Right lobe of liver (tissue), 6 donors: ENCODE results near the gene FGF9. TPM values are rescaled to one million over a fixed set of nuclear protein-coding genes. Genes with fewer than 3 reads are reported as not detected.

Source experiments
- ATAC-seq, 4 donors: fragments of 200-7000 bp; cut with Tn5 transposase; one replicate each; pipeline ENCODE4 v1.9.1; 2020; ENCODE audit warnings: mild to moderate bottlenecking in 4 of 4, moderate library complexity in 4 of 4
- DNase-seq, 3 donors: peaks; one replicate each; pipeline ENCODE4 v3.0.0-alpha.2; 2020
- H3K27ac ChIP-seq, 3 donors: fragments of 200-600 bp; one replicate each; pipeline ENCODE4 v1.8.0; 2022
- H3K27me3 ChIP-seq, 2 donors: fragments of 200-600 bp; one replicate each; pipeline ENCODE4 v1.8.0; 2022
- H3K36me3 ChIP-seq, 4 donors: fragments of 200-600 bp; sonication (generic) in 1 of 4; one replicate each; pipeline versions ENCODE4 v1.5.1 to v1.8.0; 2017 to 2022; ENCODE audit warnings: control low read depth in 1 of 4
- H3K4me1 ChIP-seq, 4 donors: fragments of 200-600 bp; sonication (generic) in 1 of 4; one replicate each; pipeline versions ENCODE4 v1.5.1 to v1.8.0; 2017 to 2022; ENCODE audit warnings: control low read depth in 1 of 4
- H3K4me3 ChIP-seq, 3 donors: fragments of 200-600 bp; one replicate each; pipeline ENCODE4 v1.8.0; 2022
- H3K9me3 ChIP-seq, 4 donors: fragments of 200-600 bp; sonication (generic) in 1 of 4; one replicate each; pipeline versions ENCODE4 v1.5.1 to v1.8.0; 2017 to 2022; ENCODE audit warnings: control low read depth in 1 of 4
- CTCF ChIP-seq, 4 donors: fragments of 200-600 bp in 3 of 4; fragments of 450-650 bp in 1 of 4; IDR thresholded peaks; one replicate each; pipeline versions ENCODE4 v1.5.1 to v1.8.0; 2016 to 2022; ENCODE audit warnings: antibody characterized with exemption in 4 of 4, mild to moderate bottlenecking in 2 of 4
- POLR2A ChIP-seq: fragments of 450-650 bp; IDR thresholded peaks from one replicate; pipeline ENCODE4 v1.6.1; 2017; ENCODE audit warnings: antibody characterized with exemption, mild to moderate bottlenecking
- WGBS: methylation state at CpG from one replicate; pipeline ENCODE4 v1.1.6; 2018; ENCODE audit warnings: low coverage, low lambda C conversion rate; ENCODE audit not compliant: insufficient coverage; ENCODE audit errors: missing lambda C conversion rate; 5-methylcytosine and 5-hydroxymethylcytosine counted together
- intact Hi-C, 2 donors: fragments of 100-400 bp; cut with DNase I; formaldehyde crosslinking; loops; one replicate each; pipeline versions ENCODE4 v1.11.2 to v1.14.1; 2022
- total RNA-seq, 6 experiments: library from RNA; depleted of rRNA in 2 of 6; stranded (reverse); fragments of >200 nt in 2 of 6; fragmentation: NEBNext Ultra II Directional in 3 of 6; extraction: Animal tissue kit (Norgen Biotek cat#: 25700) in 3 of 6; gene quantifications; one replicate each; pipeline versions ENCODE4 v1.1.0 to v1.2.4, GENCODE V29; 2016 to 2023
- donor health status: DM: no; HTN: yes; CAD: no.
- donor health status: DM: no; HTN: no; CAD: no.
- donor health status: DM: no; HTN: no; CAD: no.
- donor health status: DM: no; HTN: yes; CAD: no.
- donor health status: DM: no; HTN: yes; CAD: no.

The FGF9 gene
- total RNA-seq, 6 experiments from 2014 or later: not detected

- peaks cover 0 to 9% (median 4%) of the 10 kb centered on the region in 4 donors for H3K4me1 ChIP-seq
- WGBS: 33% methylated on average over 1 of the region's 1 CpG
- TF ChIP-seq POLR2A: no peak
- no peak for TF ChIP-seq CTCF (IDR thresholded peaks at IDR 0.05)
- no peaks in the 10 kb centered on the region for H3K9me3 ChIP-seq
- no peaks in the 10 kb centered on the region for H3K36me3 ChIP-seq
- DNase-seq: no peak
- ATAC-seq: no peak
- intact Hi-C loops: no loop called here
- H3K4me3 ChIP-seq: no peak overlapping the region
- no peaks in the 10 kb centered on the region for H3K27me3 ChIP-seq
- H3K27ac ChIP-seq: no peak overlapping the region
Observed at GRCh38 chr13:21748166-21748565, 77.3 kb downstream of the FGF9 start.

- no peak for TF ChIP-seq POLR2A
- no peak for TF ChIP-seq CTCF (IDR thresholded peaks at IDR 0.05)
- ATAC-seq (no peak), DNase-seq (no peak)
- intact Hi-C loops: no loop called here
- peaks cover 0 to 14% (median 4%) of the 10 kb centered on the region in 4 donors for H3K4me1 ChIP-seq
- H3K36me3 ChIP-seq: no peaks in the 10 kb centered on the region
- H3K9me3 ChIP-seq: no peaks in the 10 kb centered on the region
- no peak overlapping the region for H3K27ac ChIP-seq
- H3K27me3 ChIP-seq: no peaks in the 10 kb centered on the region
- no peak overlapping the region for H3K4me3 ChIP-seq
- WGBS: 88% methylated on average over 1 of the region's 1 CpG
Observed at GRCh38 chr13:21749410-21749809, 78.5 kb downstream of the FGF9 start.

- H3K27ac ChIP-seq: no peak overlapping the region
- TF ChIP-seq CTCF (IDR thresholded peaks at IDR 0.05): no peak
- TF ChIP-seq POLR2A: no peak
- peak in 3 of 4 donors; percentile 57 to 66 (median 59) for ATAC-seq
- WGBS: 13% methylated on average over 1 of the region's 1 CpG
- intact Hi-C loops: no loop called here
- H3K4me3 ChIP-seq: no peak overlapping the region
- no peaks in the 10 kb centered on the region for H3K9me3 ChIP-seq
- H3K36me3 ChIP-seq: no peaks in the 10 kb centered on the region
- peaks cover 0 to 14% (median 4%) of the 10 kb centered on the region in 4 donors for H3K4me1 ChIP-seq
- DNase-seq: no peak
- no peaks in the 10 kb centered on the region for H3K27me3 ChIP-seq
Observed at GRCh38 chr13:21752501-21752900, 81.6 kb downstream of the FGF9 start.

- WGBS: 10% methylated on average over 6 of the region's 6 CpGs
- no peak for TF ChIP-seq CTCF (IDR thresholded peaks at IDR 0.05)
- TF ChIP-seq POLR2A: no peak
- ATAC-seq: peak; percentile 73 to 91 (median 83)
- Histone ChIP-seq H3K27me3 (no peaks in the 10 kb centered on the region), H3K4me1 (peaks cover 0 to 14% (median 4%) of the 10 kb centered on the region in 4 donors), H3K4me3 (no peak overlapping the region), H3K9me3 (no peaks in the 10 kb centered on the region), H3K27ac (peak overlapping the region in 1 of 3 donors; percentile 38), H3K36me3 (no peaks in the 10 kb centered on the region)
- no peak for DNase-seq
- intact Hi-C loops: no loop called here
Observed at GRCh38 chr13:21753117-21753729, 82.3 kb downstream of the FGF9 start.

Other genes with a start within 250 kb of the FGF9 start
- gene ZDHHC20, start 211.8 kb upstream of the FGF9 start, total RNA-seq: 10 to 100 TPM; 19.2 to 28.9 (median 23.4) TPM
- 10 to 100 TPM; 13.1 to 71.1 (median 16.4) TPM for gene MICU2, start 66.9 kb upstream of the FGF9 start, total RNA-seq